SH-SY5Y (cell line): Measurements from ENCODE around the gene CYB561.
A peak's percentile ranks its signal among the peaks of the same experiment; 100 is the strongest.

ENCODE experiments used
- GATA2 ChIP-seq: IDR thresholded peaks from 2 replicates; pipeline ENCODE4 v1.6.1; 2011; ENCODE audit warnings: mild to moderate bottlenecking, low read depth, low read length
- GATA3 ChIP-seq: IDR thresholded peaks from 2 replicates; pipeline ENCODE4 v1.6.1; 2011; ENCODE audit warnings: low read depth, mild to moderate bottlenecking, low read length, moderate library complexity

Gene CYB561

GRCh38 chr17:63446753-63447470 is 806 bp upstream of the CYB561 start:
- TF ChIP-seq GATA3 = no peak
- no peak for TF ChIP-seq GATA2

DNA sequence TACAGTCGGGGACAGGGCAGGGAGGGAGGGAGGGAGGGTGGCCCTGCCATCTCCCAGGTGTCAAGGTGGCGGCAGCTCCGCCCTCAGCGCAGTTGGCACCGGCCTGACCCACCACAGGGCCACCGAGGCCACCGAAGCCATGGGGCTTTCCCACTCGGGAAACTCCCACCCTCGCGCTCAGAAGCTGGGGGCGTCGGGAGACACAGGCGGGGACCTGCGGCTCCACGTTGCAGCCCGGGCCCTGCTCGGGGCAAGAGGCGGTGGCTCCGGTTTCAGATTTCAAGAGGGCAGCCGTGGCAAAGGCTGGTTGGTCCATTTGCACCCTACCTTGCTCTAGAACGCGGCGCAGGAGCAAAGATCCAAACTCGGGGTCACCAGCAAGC is 544 bp downstream of the CYB561 start:
- TF ChIP-seq GATA3 = no peak
- TF ChIP-seq GATA2 = no peak

- TF ChIP-seq GATA2 = no peak
- no peak for TF ChIP-seq GATA3
Observed at GRCh38 chr17:63445065-63445464, 1.0 kb downstream of the CYB561 start.

GRCh38 chr17:63444457-63444856 is 1.6 kb downstream of the CYB561 start:
- no peak for TF ChIP-seq GATA2
- no peak for TF ChIP-seq GATA3

DNA sequence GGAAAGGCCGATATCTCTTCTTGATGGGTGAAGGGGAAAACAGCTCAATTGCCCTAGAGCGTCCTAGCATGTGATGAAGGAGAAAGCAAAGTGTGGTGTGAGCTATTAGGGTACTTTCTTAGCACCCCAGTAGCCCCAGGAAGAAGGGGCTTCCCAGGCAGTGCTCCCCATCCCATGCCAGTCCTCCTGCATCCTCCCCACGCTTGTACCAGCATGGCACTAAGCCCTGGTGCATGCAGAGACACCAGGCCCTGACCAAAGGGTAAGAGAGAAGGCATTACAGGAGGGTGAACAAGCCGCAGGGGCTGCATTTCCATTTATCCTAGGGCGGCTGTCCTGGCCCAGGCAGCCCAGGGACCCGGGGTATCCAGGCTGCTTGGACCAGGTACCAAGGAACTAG is 3.1 kb downstream of the CYB561 start:
- TF ChIP-seq GATA3 (no peak), GATA2 (no peak)

DNA sequence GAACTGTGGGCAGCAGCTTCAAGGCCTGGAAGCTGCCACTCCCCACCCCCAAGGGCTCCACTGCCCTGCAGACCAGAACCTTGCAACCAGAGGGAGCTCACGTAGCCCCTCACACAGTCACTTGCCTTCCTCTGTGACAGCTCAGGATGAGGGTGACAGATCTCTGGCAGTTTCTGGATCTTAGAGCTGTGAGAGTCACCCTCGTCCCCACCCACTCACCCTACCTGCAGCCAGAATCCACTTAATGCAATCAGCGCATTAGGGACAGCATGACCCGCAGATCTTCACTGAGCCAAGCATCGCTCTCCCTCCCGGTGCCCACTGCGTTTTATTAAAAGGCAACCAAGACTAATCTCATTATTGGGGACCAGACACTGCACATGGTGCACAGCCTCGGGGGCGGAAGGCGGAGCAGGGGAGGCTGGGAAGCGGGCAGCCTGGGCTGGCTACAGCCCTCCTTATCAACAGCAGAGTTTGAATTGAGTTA is 3.5 kb downstream of the CYB561 start:
- TF ChIP-seq GATA3 (no peak), GATA2 (peak; percentile 97)

DNA sequence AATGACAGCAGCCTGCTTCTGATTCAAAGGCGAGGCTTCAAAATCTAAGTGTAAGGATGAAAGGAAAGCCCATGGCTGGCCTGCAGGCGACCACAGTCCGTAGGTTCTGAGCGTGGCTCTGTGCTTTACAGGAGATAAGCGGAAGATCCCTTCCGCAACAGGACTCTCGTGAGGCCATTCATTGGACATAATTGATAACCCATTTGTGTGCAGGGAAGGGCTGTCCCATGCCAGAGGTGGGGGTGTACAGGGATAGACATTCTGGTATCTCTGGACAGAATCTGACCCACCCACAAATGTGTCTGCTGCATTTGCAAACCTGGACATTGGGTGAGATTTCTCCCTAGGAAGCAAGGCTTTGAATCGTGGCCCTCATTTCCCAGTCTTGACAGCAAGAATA is 4.0 kb downstream of the CYB561 start:
- TF ChIP-seq GATA2 = peak; percentile 93
- TF ChIP-seq GATA3 = no peak

GRCh38 chr17:63441654-63442053 is 4.5 kb downstream of the CYB561 start:
- TF ChIP-seq GATA2 = no peak
- no peak for TF ChIP-seq GATA3

DNA sequence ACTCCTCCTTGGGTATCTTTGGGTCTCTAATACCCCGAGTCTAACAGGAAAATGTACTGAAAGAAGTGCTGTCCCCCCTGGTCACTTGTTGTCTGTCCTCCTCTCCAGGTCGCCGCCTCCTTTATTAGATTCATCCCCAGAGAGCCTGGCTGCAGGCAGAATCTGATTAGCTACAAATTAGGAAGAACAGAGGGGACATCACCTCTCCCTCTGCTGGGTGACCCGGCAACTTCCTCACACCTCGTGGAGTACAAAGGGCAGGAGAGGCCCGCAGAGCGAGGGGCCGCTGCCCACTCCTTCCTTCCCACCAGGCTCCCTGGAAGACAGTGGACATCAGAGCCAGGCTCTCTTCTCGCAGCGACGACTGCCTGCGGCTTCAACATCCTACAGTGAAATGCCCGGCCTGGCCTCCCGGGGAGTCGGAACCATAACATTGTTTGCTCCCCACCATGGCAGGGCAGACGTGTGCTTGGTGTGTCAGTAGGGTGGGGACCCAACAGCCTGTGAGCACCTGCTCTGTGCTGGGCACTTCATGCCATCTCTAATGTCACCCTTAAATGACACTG is 5.3 kb downstream of the CYB561 start:
- TF ChIP-seq GATA3 (no peak), GATA2 (peak; percentile 32; the same call in 1 of the 2 replicates)

DNA sequence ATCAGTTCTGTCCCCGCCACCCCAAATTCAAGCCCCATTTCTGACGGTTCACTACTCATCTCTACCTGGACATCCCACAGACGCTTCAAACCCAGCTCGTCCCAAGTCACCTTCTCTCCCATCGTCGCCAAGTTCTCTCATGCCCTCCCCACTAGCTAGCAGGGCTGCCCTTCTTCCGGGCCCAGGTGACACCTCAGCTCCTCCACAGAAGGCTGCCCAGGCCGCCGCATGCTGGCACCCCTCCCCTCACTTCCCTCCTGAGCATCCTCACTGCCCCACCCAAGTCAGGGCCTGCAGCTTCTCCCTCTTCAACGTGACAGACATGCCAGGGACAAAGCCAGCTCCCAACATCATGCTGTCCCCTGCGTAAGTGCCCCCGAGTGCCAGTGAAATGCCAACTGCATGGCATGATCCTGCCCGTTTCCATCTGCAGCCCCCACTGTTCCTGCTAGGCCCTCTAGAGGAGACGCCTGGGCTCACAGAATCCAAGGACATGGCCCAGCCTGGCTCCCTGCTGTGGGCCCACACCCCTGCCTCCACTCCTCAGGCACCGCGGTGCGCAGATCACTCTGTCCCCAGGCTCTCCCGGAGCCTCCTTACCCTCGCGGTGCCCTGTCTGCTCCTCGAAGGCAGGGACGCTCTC is 5.9 kb downstream of the CYB561 start:
- TF ChIP-seq GATA2 (no peak), GATA3 (no peak)

- TF ChIP-seq GATA2 = no peak
- TF ChIP-seq GATA3 = no peak
Observed at GRCh38 chr17:63439687-63440086, 6.4 kb downstream of the CYB561 start.

GRCh38 chr17:63438092-63439051 is 7.7 kb downstream of the CYB561 start:
- TF ChIP-seq GATA2 = no peak
- no peak for TF ChIP-seq GATA3

- TF ChIP-seq GATA3 (no peak), GATA2 (no peak)
Observed at GRCh38 chr17:63437287-63438091, 8.6 kb downstream of the CYB561 start.
